Spleen (tissue), 11 donors: ENCODE results near the gene TDP2. TPM values are rescaled to one million over a fixed set of nuclear protein-coding genes. Genes with fewer than 3 reads are reported as not detected.
"Not testable (repeated sequence)": the region's sequence is repeated elsewhere in the genome, so short reads cannot be mapped to it uniquely, and the experiment has no call there.

Experiments used
- DNase-seq: peaks from one replicate; pipeline ENCODE4 v3.0.0-alpha.2; 2020
- H3K27ac ChIP-seq, 8 donors: fragments of 200-600 bp; sonication (generic) in 7 of 8; 1 replicate in 4 of 8; 2 replicates in 4 of 8; pipeline versions ENCODE4 v1.5.0 to v1.8.0; 2016 to 2021; ENCODE audit warnings: inconsistent platforms in 4 of 8, mild to moderate bottlenecking in 4 of 8, moderate library complexity in 1 of 8
- H3K27me3 ChIP-seq, 7 donors: fragments of 200-600 bp; sonication (generic) in 6 of 7; replicated peaks in 1 of 7; 1 replicate in 4 of 7; 2 replicates in 3 of 7; pipeline versions ENCODE4 v1.5.0 to v1.8.0; 2016 to 2021; ENCODE audit warnings: inconsistent platforms in 3 of 7, mild to moderate bottlenecking in 1 of 7
- H3K36me3 ChIP-seq, 6 donors: fragments of 200-600 bp; sonication (generic) in 5 of 6; 1 replicate in 4 of 6; 2 replicates in 2 of 6; pipeline versions ENCODE4 v1.5.0 to v1.8.0; 2016 to 2021; ENCODE audit warnings: inconsistent platforms in 2 of 6
- H3K4me1 ChIP-seq, 6 donors: fragments of 200-600 bp; sonication (generic) in 5 of 6; 1 replicate in 3 of 6; 2 replicates in 3 of 6; pipeline versions ENCODE4 v1.5.0 to v1.8.0; 2016 to 2021; ENCODE audit warnings: inconsistent platforms in 3 of 6
- H3K4me3 ChIP-seq, 8 donors: fragments of 200-600 bp; sonication (generic) in 7 of 8; 1 replicate in 4 of 8; 2 replicates in 4 of 8; pipeline versions ENCODE4 v1.5.0 to v1.8.0; 2016 to 2021; ENCODE audit warnings: inconsistent platforms in 4 of 8, mild to moderate bottlenecking in 4 of 8, moderate library complexity in 2 of 8
- H3K9me3 ChIP-seq, 8 donors: fragments of 200-600 bp; sonication (generic) in 7 of 8; 1 replicate in 4 of 8; 2 replicates in 4 of 8; pipeline versions ENCODE4 v1.5.0 to v1.8.0; 2016 to 2021; ENCODE audit warnings: inconsistent platforms in 4 of 8
- CTCF ChIP-seq, 11 experiments: fragments of 200-600 bp in 7 of 11; fragments of 450-650 bp in 4 of 11; sonication (generic) in 4 of 11; IDR thresholded peaks in 8 of 11; conservative IDR thresholded peaks in 3 of 11; 1 replicate in 7 of 11; 2 replicates in 4 of 11; pipeline versions ENCODE4 v1.4.0 to v1.8.0; 2016 to 2021; ENCODE audit warnings: antibody characterized with exemption in 11 of 11, inconsistent platforms in 4 of 11, mild to moderate bottlenecking in 1 of 11
- POLR2A ChIP-seq, 3 donors: fragments of 450-650 bp; IDR thresholded peaks; one replicate each; pipeline ENCODE4 v1.5.1; 2017; ENCODE audit warnings: antibody characterized with exemption in 3 of 3, mild to moderate bottlenecking in 1 of 3
- POLR2AphosphoS5 ChIP-seq, 3 donors: sonication (generic); formaldehyde crosslinking; IDR thresholded peaks; one replicate each; pipeline ENCODE4 v1.5.1; 2017; ENCODE audit warnings: antibody characterized with exemption in 3 of 3
- WGBS, 5 donors: extraction: QIAGEN DNeasy Blood & Tissue Kit in 3 of 5; methylation state at CpG; one replicate each; pipeline versions ENCODE4 v1.1.5 to v1.1.7; 2013 to 2018; 5-methylcytosine and 5-hydroxymethylcytosine counted together
- intact Hi-C: fragments of 100-400 bp; cut with DNase I; formaldehyde crosslinking; loops from one replicate; pipeline ENCODE4 v1.15.0; 2023; ENCODE audit warnings: low total_unique reads
- polyA plus RNA-seq, 3 donors: library from polyadenylated mRNA; stranded (reverse); fragments of 200-250 nt; gene quantifications; one replicate each; pipeline ENCODE4 v1.2.1, GENCODE V29; 2013
- total RNA-seq, 7 donors: library from RNA; depleted of rRNA in 3 of 7; stranded (reverse); fragments of >200 nt in 3 of 7; fragmentation: NEBNext Ultra II Directional in 4 of 7; extraction: Animal tissue kit (Norgen Biotek cat#: 25700) in 4 of 7; gene quantifications; one replicate each; pipeline versions ENCODE4 v1.1.0 to v1.2.1, GENCODE V29; 2016 to 2021
- donor health status: healthy with polysubstance abuse.
- donor health status: DM: no; HTN: no; CAD: no; lungs with moderate emphysema.
- donor health status: DM: no; HTN: no; CAD: no.
- donor health status: Bipolar disorder and iron deficiency.
- donor health status: healthy.
- donor health status: DM: no; HTN: no; CAD: no.
- donor health status: DM: yes; HTN: yes; CAD: no.

The TDP2 gene
- total and polyA plus RNA-seq, 10 donors = 36.0 to 61.7 (median 44.9) TPM

- intact Hi-C loops = no loop called here
- H3K27ac ChIP-seq = no peak overlapping the region
- H3K4me1 ChIP-seq = peaks cover 0 to 17% (median 10%) of the 10 kb centered on the region in 6 donors
- TF ChIP-seq CTCF (IDR thresholded peaks at IDR 0.05 in 8 of 11, conservative IDR thresholded peaks at IDR 0.05 in 3 of 11) = no peak
- peaks cover 0 to 23% (median 11%) of the 10 kb centered on the region in 7 donors for H3K27me3 ChIP-seq
- no peak for DNase-seq
- WGBS, 5 donors = 71 to 82% (median 77%) methylated on average over 4 of the region's 4 CpGs
- peaks cover 0 to 10% (median 0%) of the 10 kb centered on the region in 6 donors for H3K36me3 ChIP-seq
- H3K4me3 ChIP-seq = no peak overlapping the region
- peaks cover 0 to 1% (median 0%) of the 10 kb centered on the region in 8 donors for H3K9me3 ChIP-seq
These were observed 22.3 kb downstream of the TDP2 start for GRCh38 chr6:24644377-24644776.

- TF ChIP-seq POLR2A (IDR thresholded peaks at IDR 0.05) = no peak
- no peak for TF ChIP-seq POLR2AphosphoS5 (IDR thresholded peaks at IDR 0.05)
- no peak for TF ChIP-seq CTCF (IDR thresholded peaks at IDR 0.05 in 8 of 11, conservative IDR thresholded peaks at IDR 0.05 in 3 of 11)
- no peak for DNase-seq
These were observed 22.8 kb downstream of the TDP2 start for GRCh38 chr6:24643920-24644319.

GRCh38 chr6:24642061-24642460, 24.6 kb downstream of the TDP2 start:
- Histone ChIP-seq H3K4me1 (peaks cover 0 to 17% (median 10%) of the 10 kb centered on the region in 6 donors), H3K4me3 (no peak overlapping the region), H3K27ac (no peak overlapping the region), H3K36me3 (no peaks in the 10 kb centered on the region), H3K27me3 (peaks cover 0 to 25% (median 11%) of the 10 kb centered on the region in 7 donors), H3K9me3 (peaks cover 0 to 9% (median 0%) of the 10 kb centered on the region in 8 donors)
- no peak for DNase-seq
- intact Hi-C loops = no loop called here
- no peak for TF ChIP-seq POLR2A (IDR thresholded peaks at IDR 0.05)
- no peak for TF ChIP-seq POLR2AphosphoS5 (IDR thresholded peaks at IDR 0.05)
- no peak for TF ChIP-seq CTCF (IDR thresholded peaks at IDR 0.05 in 8 of 11, conservative IDR thresholded peaks at IDR 0.05 in 3 of 11)

More at GRCh38 chr6:24643920-24644319, 22.8 kb downstream of the TDP2 start:
- peaks cover 0 to 17% (median 10%) of the 10 kb centered on the region in 6 donors for H3K4me1 ChIP-seq
- H3K27me3 ChIP-seq = peaks cover 0 to 23% (median 11%) of the 10 kb centered on the region in 7 donors
- 75 to 87% (median 79%) methylated on average over 7 of the region's 7 CpGs for WGBS, 5 donors
- peaks cover 0 to 6% (median 0%) of the 10 kb centered on the region in 8 donors for H3K9me3 ChIP-seq
- H3K27ac ChIP-seq = no peak overlapping the region
- intact Hi-C loops = no loop called here
- H3K4me3 ChIP-seq = no peak overlapping the region
- peaks cover 0 to 5% (median 0%) of the 10 kb centered on the region in 6 donors for H3K36me3 ChIP-seq

GRCh38 chr6:24640631-24641030, 26.1 kb downstream of the TDP2 start:
- H3K4me3 ChIP-seq, H3K36me3 ChIP-seq, DNase-seq, intact Hi-C loops, H3K4me1 ChIP-seq, H3K27ac ChIP-seq: not testable (repeated sequence)
- Histone ChIP-seq H3K9me3 (peaks cover 0 to 13% (median under 1%) of the 10 kb centered on the region in 8 donors), H3K27me3 (peaks cover 0 to 28% (median 11%) of the 10 kb centered on the region in 7 donors)
- WGBS, 5 donors = 80 to 96% (median 91%) methylated on average over 5 of the region's 5 CpGs

- 95 to 100% (median 100%) methylated on average over 1 of the region's 1 CpG for WGBS, 5 donors
- H3K4me1 ChIP-seq = peaks cover 0 to 2% (median under 1%) of the 10 kb centered on the region in 6 donors
- no peak overlapping the region for H3K27ac ChIP-seq
- H3K27me3 ChIP-seq = peaks cover 0 to 28% (median 11%) of the 10 kb centered on the region in 7 donors
- no peak overlapping the region for H3K4me3 ChIP-seq
- H3K9me3 ChIP-seq = peaks cover 0 to 17% (median 3%) of the 10 kb centered on the region in 8 donors
- no peak for DNase-seq
- no peak for TF ChIP-seq CTCF (IDR thresholded peaks at IDR 0.05 in 8 of 11, conservative IDR thresholded peaks at IDR 0.05 in 3 of 11)
- no peak for TF ChIP-seq POLR2AphosphoS5 (IDR thresholded peaks at IDR 0.05)
- no peak for TF ChIP-seq POLR2A (IDR thresholded peaks at IDR 0.05)
- intact Hi-C loops = no loop called here
- H3K36me3 ChIP-seq = no peaks in the 10 kb centered on the region
These were observed 26.5 kb downstream of the TDP2 start for GRCh38 chr6:24640166-24640565.
